ENCODE measurements around the gene CDH13.

CDH13 gene

GRCh38 chr16:83542491-83542890, 915.7 kb downstream of the CDH13 start:
- no peak overlapping the region for H4K12ac ChIP-seq (ENCODE audit: low read depth, low read length)
- no peaks in the 10 kb centered on the region for H3K36me3 ChIP-seq (ENCODE audit: control insufficient read depth in 1 of 2, insufficient read depth in 2 of 2, low read length in 2 of 2)
- H3K4me1 ChIP-seq (ENCODE audit: control insufficient read depth in 1 of 2, insufficient read depth in 2 of 2, low read length in 2 of 2): no peaks in the 10 kb centered on the region
- WGBS (ENCODE audit: extremely low coverage, insufficient coverage, insufficient read length): no CpG with 5 or more reads among the region's 5 CpGs
- H3K79me2 ChIP-seq (ENCODE audit: control insufficient read depth, insufficient read depth, low read length, poor library complexity): no peaks in the 10 kb centered on the region
- no peak overlapping the region for H3K4me3 ChIP-seq (ENCODE audit: low read depth, low read length)
- no peak overlapping the region for H3K27ac ChIP-seq (ENCODE audit: low read depth, low read length)
- H3K79me1 ChIP-seq (ENCODE audit: low read length): no peaks in the 10 kb centered on the region
- no peak overlapping the region for H3K18ac ChIP-seq (ENCODE audit: low read length)
- no peak overlapping the region for H4K8ac ChIP-seq (ENCODE audit: low read depth, low read length)
- H2AK5ac ChIP-seq (ENCODE audit: low read length): no peak overlapping the region
- no peak overlapping the region for H2AFZ ChIP-seq (ENCODE audit: insufficient read depth, low read length, poor library complexity)
- H4K91ac ChIP-seq (ENCODE audit: low read depth, low read length): no peak overlapping the region
- no peak overlapping the region for H3K14ac ChIP-seq (ENCODE audit: low read length)
- H3K23ac ChIP-seq (ENCODE audit: low read length): no peak overlapping the region
- no peaks in the 10 kb centered on the region for H3K9me3 ChIP-seq (ENCODE audit: insufficient read depth, low read depth, low read length)
- no peak overlapping the region for H3K4me2 ChIP-seq (ENCODE audit: low read length)
- H2BK5ac ChIP-seq (ENCODE audit: low read depth, low read length, poor library complexity): no peak overlapping the region
- H2BK12ac ChIP-seq (ENCODE audit: low read length): no peak overlapping the region
- no peak for DNase-seq
- no peaks in the 10 kb centered on the region for H3K27me3 ChIP-seq (ENCODE audit: insufficient read depth, low read length)
- H2BK120ac ChIP-seq (ENCODE audit: insufficient read depth, low read length, poor library complexity): no peak overlapping the region
- H3K9ac ChIP-seq (ENCODE audit: low read length): no peak overlapping the region
- H3K4ac ChIP-seq (ENCODE audit: low read depth, low read length): no peak overlapping the region

- no peak overlapping the region for H2BK12ac ChIP-seq (ENCODE audit: low read length)
- no peak overlapping the region for H3K4me3 ChIP-seq (ENCODE audit: low read depth, low read length)
- no peak overlapping the region for H3K4ac ChIP-seq (ENCODE audit: low read depth, low read length)
- no peak overlapping the region for H3K27ac ChIP-seq (ENCODE audit: low read depth, low read length)
- no peak overlapping the region for H4K8ac ChIP-seq (ENCODE audit: low read depth, low read length)
- H3K36me3 ChIP-seq (ENCODE audit: control insufficient read depth in 1 of 2, insufficient read depth in 2 of 2, low read length in 2 of 2): no peaks in the 10 kb centered on the region
- H3K18ac ChIP-seq (ENCODE audit: low read length): no peak overlapping the region
- no peak overlapping the region for H2BK5ac ChIP-seq (ENCODE audit: low read depth, low read length, poor library complexity)
- no peaks in the 10 kb centered on the region for H3K9me3 ChIP-seq (ENCODE audit: insufficient read depth, low read depth, low read length)
- H4K91ac ChIP-seq (ENCODE audit: low read depth, low read length): no peak overlapping the region
- no peaks in the 10 kb centered on the region for H3K4me1 ChIP-seq (ENCODE audit: control insufficient read depth in 1 of 2, insufficient read depth in 2 of 2, low read length in 2 of 2)
- no peak overlapping the region for H2AK5ac ChIP-seq (ENCODE audit: low read length)
- H3K9ac ChIP-seq (ENCODE audit: low read length): no peak overlapping the region
- no peak overlapping the region for H3K14ac ChIP-seq (ENCODE audit: low read length)
- no peaks in the 10 kb centered on the region for H3K79me1 ChIP-seq (ENCODE audit: low read length)
- no peak overlapping the region for H3K4me2 ChIP-seq (ENCODE audit: low read length)
- H3K79me2 ChIP-seq (ENCODE audit: control insufficient read depth, insufficient read depth, low read length, poor library complexity): no peaks in the 10 kb centered on the region
- DNase-seq: no peak
- H3K23ac ChIP-seq (ENCODE audit: low read length): no peak overlapping the region
- no peaks in the 10 kb centered on the region for H3K27me3 ChIP-seq (ENCODE audit: insufficient read depth, low read length)
- WGBS (ENCODE audit: extremely low coverage, insufficient coverage, insufficient read length): no CpG with 5 or more reads among the region's 13 CpGs
- no peak overlapping the region for H4K12ac ChIP-seq (ENCODE audit: low read depth, low read length)
- no peak overlapping the region for H2AFZ ChIP-seq (ENCODE audit: insufficient read depth, low read length, poor library complexity)
- no peak overlapping the region for H2BK120ac ChIP-seq (ENCODE audit: insufficient read depth, low read length, poor library complexity)
Observed at GRCh38 chr16:83549316-83550182, 922.8 kb downstream of the CDH13 start.

GRCh38 chr16:83550183-83550569, 923.4 kb downstream of the CDH13 start:
- Histone ChIP-seq H3K79me1 (ENCODE audit: low read length) (no peaks in the 10 kb centered on the region), H3K4me1 (ENCODE audit: control insufficient read depth in 1 of 2, insufficient read depth in 2 of 2, low read length in 2 of 2) (no peaks in the 10 kb centered on the region), H3K9ac (ENCODE audit: low read length) (no peak overlapping the region), H3K4me2 (ENCODE audit: low read length) (no peak overlapping the region), H3K23ac (ENCODE audit: low read length) (no peak overlapping the region), H3K27me3 (ENCODE audit: insufficient read depth, low read length) (no peaks in the 10 kb centered on the region), H3K36me3 (ENCODE audit: control insufficient read depth in 1 of 2, insufficient read depth in 2 of 2, low read length in 2 of 2) (no peaks in the 10 kb centered on the region), H3K9me3 (ENCODE audit: insufficient read depth, low read depth, low read length) (no peaks in the 10 kb centered on the region), H3K18ac (ENCODE audit: low read length) (no peak overlapping the region), H2AFZ (ENCODE audit: insufficient read depth, low read length, poor library complexity) (no peak overlapping the region), H2BK5ac (ENCODE audit: low read depth, low read length, poor library complexity) (no peak overlapping the region), H2AK5ac (ENCODE audit: low read length) (no peak overlapping the region), H4K8ac (ENCODE audit: low read depth, low read length) (no peak overlapping the region), H3K4ac (ENCODE audit: low read depth, low read length) (no peak overlapping the region), H3K27ac (ENCODE audit: low read depth, low read length) (no peak overlapping the region), H4K12ac (ENCODE audit: low read depth, low read length) (no peak overlapping the region), H3K4me3 (ENCODE audit: low read depth, low read length) (no peak overlapping the region), H2BK120ac (ENCODE audit: insufficient read depth, low read length, poor library complexity) (no peak overlapping the region), H3K14ac (ENCODE audit: low read length) (no peak overlapping the region), H3K79me2 (ENCODE audit: control insufficient read depth, insufficient read depth, low read length, poor library complexity) (no peaks in the 10 kb centered on the region), H2BK12ac (ENCODE audit: low read length) (no peak overlapping the region), H4K91ac (ENCODE audit: low read depth, low read length) (no peak overlapping the region)
- DNase-seq: no peak
- WGBS (ENCODE audit: extremely low coverage, insufficient coverage, insufficient read length): no CpG with 5 or more reads among the region's 4 CpGs

GRCh38 chr16:83552228-83552627, 925.5 kb downstream of the CDH13 start:
- H4K12ac ChIP-seq (ENCODE audit: low read depth, low read length): no peak overlapping the region
- no peak overlapping the region for H2AK5ac ChIP-seq (ENCODE audit: low read length)
- no peak for DNase-seq
- H4K91ac ChIP-seq (ENCODE audit: low read depth, low read length): no peak overlapping the region
- no peaks in the 10 kb centered on the region for H3K27me3 ChIP-seq (ENCODE audit: insufficient read depth, low read length)
- H2BK12ac ChIP-seq (ENCODE audit: low read length): no peak overlapping the region
- H4K8ac ChIP-seq (ENCODE audit: low read depth, low read length): no peak overlapping the region
- H3K9me3 ChIP-seq (ENCODE audit: insufficient read depth, low read depth, low read length): no peaks in the 10 kb centered on the region
- H3K27ac ChIP-seq (ENCODE audit: low read depth, low read length): no peak overlapping the region
- no CpG with 5 or more reads among the region's 3 CpGs for WGBS (ENCODE audit: extremely low coverage, insufficient coverage, insufficient read length)
- no peak overlapping the region for H3K23ac ChIP-seq (ENCODE audit: low read length)
- no peak overlapping the region for H3K9ac ChIP-seq (ENCODE audit: low read length)
- no peak overlapping the region for H3K4me3 ChIP-seq (ENCODE audit: low read depth, low read length)
- no peak overlapping the region for H2BK5ac ChIP-seq (ENCODE audit: low read depth, low read length, poor library complexity)
- no peak overlapping the region for H2BK120ac ChIP-seq (ENCODE audit: insufficient read depth, low read length, poor library complexity)
- H3K4me2 ChIP-seq (ENCODE audit: low read length): no peak overlapping the region
- H3K36me3 ChIP-seq (ENCODE audit: control insufficient read depth in 1 of 2, insufficient read depth in 2 of 2, low read length in 2 of 2): no peaks in the 10 kb centered on the region
- no peaks in the 10 kb centered on the region for H3K79me2 ChIP-seq (ENCODE audit: control insufficient read depth, insufficient read depth, low read length, poor library complexity)
- no peak overlapping the region for H3K18ac ChIP-seq (ENCODE audit: low read length)
- no peaks in the 10 kb centered on the region for H3K79me1 ChIP-seq (ENCODE audit: low read length)
- no peak overlapping the region for H3K4ac ChIP-seq (ENCODE audit: low read depth, low read length)
- H2AFZ ChIP-seq (ENCODE audit: insufficient read depth, low read length, poor library complexity): no peak overlapping the region
- H3K14ac ChIP-seq (ENCODE audit: low read length): no peak overlapping the region
- no peaks in the 10 kb centered on the region for H3K4me1 ChIP-seq (ENCODE audit: control insufficient read depth in 1 of 2, insufficient read depth in 2 of 2, low read length in 2 of 2)

Measured in trophoblast cell (in vitro differentiated cells and primary cell).